Fibroblast of mammary gland (primary cell): ENCODE measurements around the gene MRPL19.
"Not testable (repeated sequence)": the region's sequence is repeated elsewhere in the genome, so short reads cannot be mapped to it uniquely, and the experiment has no call there.

Experiments
- DNase-seq: peaks from one replicate; pipeline ENCODE4 v3.0.0-alpha.2; 2010; ENCODE audit warnings: low read depth
- H3K4me3 ChIP-seq: 2 replicates; pipeline ENCODE4 v1.5.1; 2011; ENCODE audit warnings: low read depth, mild to moderate bottlenecking, low read length, moderate library complexity; ENCODE audit not compliant: control insufficient read depth
- CTCF ChIP-seq: conservative IDR thresholded peaks from 2 replicates; pipeline ENCODE4 v1.5.1; 2011; ENCODE audit warnings: low read depth, low read length, inconsistent platforms; ENCODE audit not compliant: control insufficient read depth, insufficient read depth

The MRPL19 gene

GRCh38 chr2:75705921-75706320 lies 59.3 kb downstream of the MRPL19 start:
- no peak for TF ChIP-seq CTCF
- no peak overlapping the region for H3K4me3 ChIP-seq
- no peak for DNase-seq

GRCh38 chr2:75707901-75708300 lies 61.3 kb downstream of the MRPL19 start:
- DNase-seq = peak; percentile 57
- no peak for TF ChIP-seq CTCF
- no peak overlapping the region for H3K4me3 ChIP-seq

- H3K4me3 ChIP-seq = peak overlapping the region; percentile 67
- peak; percentile 18 for DNase-seq
- TF ChIP-seq CTCF = no peak
These were observed 62.7 kb downstream of the MRPL19 start for GRCh38 chr2:75709297-75709696.

- H3K4me3 ChIP-seq = peak overlapping the region; percentile 67
- DNase-seq = no peak
- TF ChIP-seq CTCF = no peak
These were observed 63.6 kb downstream of the MRPL19 start for GRCh38 chr2:75710220-75710576.

GRCh38 chr2:75710577-75711253 lies 64.1 kb downstream of the MRPL19 start, which contains the start of gene GCFC2:
TSS of gene GCFC2 (minus strand) at chr2:75710915. CDS start at chr2:75710855, 60 bp downstream.
- H3K4me3 ChIP-seq = peak within 1 kb of the TSS; percentile 67
- no peak for TF ChIP-seq CTCF
- peak; percentile 83 for DNase-seq

- not testable (repeated sequence) for DNase-seq, H3K4me3 ChIP-seq
These were observed 65.0 kb downstream of the MRPL19 start for GRCh38 chr2:75711590-75711989.

GRCh38 chr2:75716406-75716805 lies 69.8 kb downstream of the MRPL19 start:
- TF ChIP-seq CTCF = no peak
- H3K4me3 ChIP-seq = no peak overlapping the region
- DNase-seq = peak; percentile 20
